Lung (tissue), 12 donors: ENCODE data around the gene SRCIN1. TPM values are rescaled to one million over a fixed set of nuclear protein-coding genes. Genes with fewer than 3 reads are reported as not detected.

Source experiments
- ATAC-seq: fragments of 200-7000 bp; cut with Tn5 transposase; one replicate; pipeline ENCODE4 v1.9.1; 2020; ENCODE audit warnings: moderate number of reproducible peaks; ENCODE audit not compliant: insufficient read depth, low FRiP score
- DNase-seq, 3 donors: peaks; one replicate each; pipeline ENCODE4 v3.0.0-alpha.2; 2013 to 2017
- H3K27ac ChIP-seq, 2 donors: one replicate each; pipeline ENCODE4 v1.5.1; 2013; ENCODE audit warnings: mild to moderate bottlenecking in 2 of 2, moderate library complexity in 2 of 2, control low read depth in 1 of 2, inconsistent platforms in 1 of 2, low read depth in 1 of 2, low read length in 1 of 2
- H3K27me3 ChIP-seq, 3 donors: one replicate each; pipeline ENCODE4 v1.5.1; 2013; ENCODE audit warnings: low read length in 2 of 3; ENCODE audit not compliant: control insufficient read depth in 3 of 3, insufficient read depth in 3 of 3
- H3K36me3 ChIP-seq, 4 donors: one replicate each; pipeline ENCODE4 v1.5.1; 2013; ENCODE audit warnings: low read length in 4 of 4, mild to moderate bottlenecking in 1 of 4, moderate library complexity in 1 of 4; ENCODE audit not compliant: control insufficient read depth in 4 of 4, insufficient read depth in 4 of 4
- H3K4me1 ChIP-seq, 5 donors: one replicate each; pipeline ENCODE4 v1.5.1; 2013; ENCODE audit warnings: low read length in 5 of 5, mild to moderate bottlenecking in 2 of 5, moderate library complexity in 1 of 5; ENCODE audit not compliant: control insufficient read depth in 5 of 5, insufficient read depth in 5 of 5
- H3K4me3 ChIP-seq: one replicate; pipeline ENCODE4 v1.5.1; 2013; ENCODE audit warnings: mild to moderate bottlenecking, control low read depth, moderate library complexity
- H3K9ac ChIP-seq, 2 donors: one replicate each; pipeline ENCODE4 v1.5.1; 2013; ENCODE audit warnings: low read length in 2 of 2, control low read depth in 1 of 2; ENCODE audit not compliant: insufficient read depth in 1 of 2
- H3K9me3 ChIP-seq, 4 donors: one replicate each; pipeline ENCODE4 v1.5.1; 2013; ENCODE audit warnings: low read length in 3 of 4, mild to moderate bottlenecking in 1 of 4, moderate library complexity in 1 of 4; ENCODE audit not compliant: control insufficient read depth in 4 of 4, insufficient read depth in 3 of 4
- WGBS, 2 donors: extraction: QIAGEN DNeasy Blood & Tissue Kit; methylation state at CpG; one replicate each; pipeline ENCODE4 v1.1.7; 2013; 5-methylcytosine and 5-hydroxymethylcytosine counted together
- polyA plus RNA-seq, 2 donors: library from polyadenylated mRNA; stranded (reverse); fragments of 200-250 nt; gene quantifications; one replicate each; pipeline ENCODE4 v1.2.1, GENCODE V29; 2013
- total RNA-seq, 2 donors: library from RNA; depleted of rRNA in 1 of 2; stranded (reverse); fragments of >200 nt in 1 of 2; gene quantifications; one replicate each; pipeline ENCODE4 v1.2.1, GENCODE V29; 2014 to 2021
- TF ChIP-seq, protein P1 (sequence below): IDR thresholded peaks from 2 replicates; pipeline ENCODE4 v1.5.1; 2012; ENCODE audit warnings: mild to moderate bottlenecking; ENCODE audit errors: control extremely low read depth, extremely low read depth
- donor health status: control.
- donor health status: control.
- donor health status: Bipolar disorder and iron deficiency.
- donor health status: healthy.
- donor health status: DM: yes; HTN: yes; CAD: no.

Gene SRCIN1
- total and polyA plus RNA-seq, 4 donors, result 1.5 to 15.0 (median 2.5) TPM

GRCh38 chr17:38609280-38610031 is 3.7 kb upstream of the SRCIN1 start:
- peaks cover 5 to 37% (median 26%) of the 10 kb centered on the region in 3 donors for H3K27me3 ChIP-seq
- H3K36me3 ChIP-seq, result no peaks in the 10 kb centered on the region
- no peak overlapping the region for H3K4me3 ChIP-seq
- WGBS, 2 donors, result 36 to 38% methylated on average over 9 of the region's 9 CpGs
- no peak overlapping the region for H3K27ac ChIP-seq
- peaks cover 0 to 8% (median 3%) of the 10 kb centered on the region in 4 donors for H3K9me3 ChIP-seq
- DNase-seq (no peak), ATAC-seq (no peak)
- no peak overlapping the region for H3K9ac ChIP-seq
- TF ChIP-seq, protein P1, sequence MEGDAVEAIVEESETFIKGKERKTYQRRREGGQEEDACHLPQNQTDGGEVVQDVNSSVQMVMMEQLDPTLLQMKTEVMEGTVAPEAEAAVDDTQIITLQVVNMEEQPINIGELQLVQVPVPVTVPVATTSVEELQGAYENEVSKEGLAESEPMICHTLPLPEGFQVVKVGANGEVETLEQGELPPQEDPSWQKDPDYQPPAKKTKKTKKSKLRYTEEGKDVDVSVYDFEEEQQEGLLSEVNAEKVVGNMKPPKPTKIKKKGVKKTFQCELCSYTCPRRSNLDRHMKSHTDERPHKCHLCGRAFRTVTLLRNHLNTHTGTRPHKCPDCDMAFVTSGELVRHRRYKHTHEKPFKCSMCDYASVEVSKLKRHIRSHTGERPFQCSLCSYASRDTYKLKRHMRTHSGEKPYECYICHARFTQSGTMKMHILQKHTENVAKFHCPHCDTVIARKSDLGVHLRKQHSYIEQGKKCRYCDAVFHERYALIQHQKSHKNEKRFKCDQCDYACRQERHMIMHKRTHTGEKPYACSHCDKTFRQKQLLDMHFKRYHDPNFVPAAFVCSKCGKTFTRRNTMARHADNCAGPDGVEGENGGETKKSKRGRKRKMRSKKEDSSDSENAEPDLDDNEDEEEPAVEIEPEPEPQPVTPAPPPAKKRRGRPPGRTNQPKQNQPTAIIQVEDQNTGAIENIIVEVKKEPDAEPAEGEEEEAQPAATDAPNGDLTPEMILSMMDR, result no peak
- H3K4me1 ChIP-seq, result peaks cover 0 to 7% (median 0%) of the 10 kb centered on the region in 5 donors

GRCh38 chr17:38608648-38609047 is 2.9 kb upstream of the SRCIN1 start:
- peaks cover 5 to 44% (median 31%) of the 10 kb centered on the region in 3 donors for H3K27me3 ChIP-seq
- no peak overlapping the region for H3K27ac ChIP-seq
- H3K9ac ChIP-seq, result no peak overlapping the region
- WGBS, 2 donors, result 76 to 84% methylated on average over 4 of the region's 4 CpGs
- TF ChIP-seq, protein P1, result no peak
- H3K4me3 ChIP-seq, result no peak overlapping the region
- peaks cover 0 to 8% (median 3%) of the 10 kb centered on the region in 4 donors for H3K9me3 ChIP-seq
- peaks cover 0 to 7% (median 0%) of the 10 kb centered on the region in 5 donors for H3K4me1 ChIP-seq
- no peaks in the 10 kb centered on the region for H3K36me3 ChIP-seq
- ATAC-seq, result no peak
- DNase-seq, result peak in 2 of 3 donors; percentile 38 to 60

DNA sequence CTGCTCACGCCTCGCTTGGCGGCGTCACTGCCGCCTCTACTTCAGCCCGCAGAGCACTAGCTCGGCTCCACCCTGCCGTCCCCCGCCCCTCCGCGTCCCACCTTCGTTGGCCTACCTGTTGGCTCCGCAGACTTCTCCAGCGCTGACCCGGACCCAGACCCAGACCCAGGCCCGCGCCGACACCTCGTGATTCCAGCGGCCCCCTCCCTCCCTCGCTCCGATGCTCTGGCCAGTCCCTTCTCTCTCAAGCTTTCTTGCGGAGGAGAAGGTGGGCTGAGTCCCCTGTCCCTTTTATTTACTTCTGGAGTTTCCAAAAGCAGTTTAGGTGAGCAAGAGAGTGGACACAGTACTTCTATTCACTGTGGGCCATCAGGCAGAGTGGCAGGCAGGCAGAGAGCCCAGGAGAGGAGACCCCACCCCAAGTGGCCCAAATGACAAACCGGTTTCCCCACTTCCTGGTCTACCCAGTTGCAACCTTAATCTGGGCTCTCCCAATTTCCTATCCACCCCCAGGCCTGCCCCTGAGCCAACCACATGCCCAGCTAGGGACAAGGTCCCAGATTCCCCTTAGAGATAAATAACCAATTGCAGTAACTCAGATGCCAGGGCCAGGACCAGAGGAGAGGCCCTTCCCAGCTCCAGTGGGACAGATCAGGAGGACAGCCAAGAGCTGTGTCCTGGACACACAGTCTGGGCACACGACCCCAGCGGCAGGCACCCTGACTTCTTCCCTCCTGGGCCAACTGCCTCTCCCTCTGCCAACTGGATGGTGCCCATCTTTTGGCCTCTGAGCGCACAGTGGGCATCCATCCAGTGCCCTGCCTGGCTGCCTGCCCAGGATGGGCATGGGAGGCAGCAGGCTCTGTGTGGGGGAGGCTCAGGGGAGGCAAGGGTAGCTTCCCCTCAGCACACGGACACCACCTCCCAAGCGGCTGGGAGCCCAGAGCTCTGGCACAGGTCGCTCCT is 1.2 kb upstream of the SRCIN1 start:
- no peak for ATAC-seq
- no peak overlapping the region for H3K9ac ChIP-seq
- TF ChIP-seq, protein P1, result no peak
- H3K4me1 ChIP-seq, result peaks cover 0 to 7% (median 6%) of the 10 kb centered on the region in 5 donors
- H3K4me3 ChIP-seq, result no peak overlapping the region
- peak; percentile 9 to 54 (median 50) for DNase-seq
- H3K36me3 ChIP-seq, result no peaks in the 10 kb centered on the region
- no peak overlapping the region for H3K27ac ChIP-seq
- peaks cover 5 to 50% (median 34%) of the 10 kb centered on the region in 3 donors for H3K27me3 ChIP-seq
- 12 to 13% methylated on average over 29 to 30 of the region's 30 CpGs for WGBS, 2 donors
- H3K9me3 ChIP-seq, result peaks cover 0 to 7% (median 2%) of the 10 kb centered on the region in 4 donors
